ENCODE data around the gene KLRF2.
"Not testable (repeated sequence)": the region's sequence is repeated elsewhere in the genome, so short reads cannot be mapped to it uniquely, and the experiment has no call there.

KLRF2 gene, protein sequence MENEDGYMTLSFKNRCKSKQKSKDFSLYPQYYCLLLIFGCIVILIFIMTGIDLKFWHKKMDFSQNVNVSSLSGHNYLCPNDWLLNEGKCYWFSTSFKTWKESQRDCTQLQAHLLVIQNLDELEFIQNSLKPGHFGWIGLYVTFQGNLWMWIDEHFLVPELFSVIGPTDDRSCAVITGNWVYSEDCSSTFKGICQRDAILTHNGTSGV

DNA sequence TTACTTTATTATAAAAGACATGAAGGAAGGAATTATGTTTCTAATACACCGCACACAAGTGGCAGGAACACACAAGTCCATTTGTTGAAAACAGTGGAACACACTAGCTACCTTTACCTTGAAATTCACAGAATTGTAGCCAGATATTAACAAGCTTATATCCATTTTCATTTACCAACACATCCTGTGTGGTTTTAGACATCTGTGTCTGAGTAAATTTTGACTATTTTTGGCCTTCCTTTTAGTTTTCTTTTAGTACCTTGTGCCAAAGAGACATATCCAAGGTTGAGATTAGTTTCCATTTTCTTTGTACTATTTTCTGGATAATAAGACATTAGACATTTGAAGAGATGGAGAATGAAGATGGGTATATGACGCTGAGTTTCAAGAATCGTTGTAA is at the start of gene KLRF2:
TSS of gene KLRF2 (plus strand) at position 244 of the 400 bp plus-strand sequence. CDS start at position 351, 107 bp downstream.
- DNase-seq (ENCODE audit: low read depth in 2 of 2): no peak

DNA sequence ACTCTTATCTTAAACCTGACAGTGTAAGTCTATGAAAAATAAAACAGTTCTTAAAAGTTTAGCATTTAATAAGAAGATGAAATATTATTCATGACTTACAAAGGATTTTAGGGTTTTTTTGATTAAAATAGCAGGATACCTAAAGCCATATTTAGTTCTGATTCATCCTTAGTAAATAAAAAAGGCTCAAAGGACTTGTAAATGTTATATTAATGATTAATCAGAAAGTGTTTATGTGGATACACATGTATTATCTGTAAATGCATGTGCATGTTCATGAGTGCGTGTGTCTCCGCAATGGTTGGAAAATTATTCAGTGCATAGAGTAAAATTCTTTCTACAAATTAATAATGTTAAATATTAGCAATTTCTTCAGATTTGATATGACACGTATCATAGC is 49.6 kb upstream of the KLRF2 start:
- DNase-seq (ENCODE audit: low read depth in 2 of 2): no peak

DNA sequence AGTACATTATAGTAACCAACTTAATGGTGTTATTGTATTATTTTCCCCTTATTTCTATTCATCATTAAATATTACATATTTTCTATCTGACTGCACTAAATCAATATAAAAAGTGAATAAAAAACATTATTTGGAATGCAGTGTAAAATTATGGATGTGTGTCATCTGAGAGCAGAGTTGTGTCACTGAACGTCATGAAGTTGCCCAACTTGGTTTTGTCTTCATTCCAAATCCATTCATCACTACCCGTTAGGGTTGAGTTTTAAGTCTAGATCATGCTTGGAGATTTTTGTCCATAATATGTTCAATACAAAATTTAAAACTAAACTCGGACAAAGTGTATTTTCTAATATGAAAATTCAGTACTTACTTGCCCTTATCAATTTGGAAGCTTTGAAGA is 37.9 kb upstream of the KLRF2 start:
- no peak for DNase-seq (ENCODE audit: low read depth in 2 of 2)

DNA sequence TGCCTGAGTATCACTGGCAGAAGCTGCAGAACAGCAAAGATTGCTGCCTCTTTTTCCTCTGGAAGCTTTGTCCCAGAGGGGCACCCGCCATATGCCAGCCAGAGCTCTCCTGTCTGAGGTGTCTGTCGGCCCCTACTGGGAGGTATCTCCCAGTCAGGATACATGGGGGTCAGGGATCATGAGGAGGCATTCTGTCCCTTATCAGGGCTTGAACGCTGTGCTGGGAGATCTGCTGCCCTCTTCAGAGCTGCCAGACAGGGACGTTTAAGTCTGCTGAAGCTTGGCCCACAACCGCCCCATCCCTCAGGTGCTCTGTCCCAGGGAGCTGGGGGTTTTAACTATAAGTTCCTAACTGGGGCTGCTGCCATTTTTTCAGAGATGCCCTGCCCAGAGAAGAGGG is 32.4 kb upstream of the KLRF2 start:
- no peak for DNase-seq (ENCODE audit: low read depth in 2 of 2)

DNA sequence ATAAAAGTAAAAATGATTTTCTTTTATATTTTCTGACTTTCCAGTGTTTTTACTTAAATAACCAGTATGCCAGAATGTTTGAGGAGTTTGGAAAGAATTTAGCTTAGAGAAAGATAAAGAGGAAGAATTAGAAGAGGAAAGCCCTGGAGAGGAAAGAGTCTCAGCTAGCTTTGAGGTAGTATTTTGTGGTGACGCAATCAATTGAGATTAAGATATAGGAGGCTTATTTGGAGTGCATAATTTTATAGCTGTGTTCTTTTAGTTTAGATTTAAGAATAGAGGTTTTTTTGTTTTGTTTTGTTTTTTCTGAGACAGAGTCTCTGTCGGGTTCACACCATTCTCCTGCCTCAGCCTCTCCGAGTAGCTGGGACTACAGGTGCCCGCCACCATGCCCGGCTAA is 30.2 kb upstream of the KLRF2 start:
- no peak for DNase-seq (ENCODE audit: low read depth in 2 of 2)

DNA sequence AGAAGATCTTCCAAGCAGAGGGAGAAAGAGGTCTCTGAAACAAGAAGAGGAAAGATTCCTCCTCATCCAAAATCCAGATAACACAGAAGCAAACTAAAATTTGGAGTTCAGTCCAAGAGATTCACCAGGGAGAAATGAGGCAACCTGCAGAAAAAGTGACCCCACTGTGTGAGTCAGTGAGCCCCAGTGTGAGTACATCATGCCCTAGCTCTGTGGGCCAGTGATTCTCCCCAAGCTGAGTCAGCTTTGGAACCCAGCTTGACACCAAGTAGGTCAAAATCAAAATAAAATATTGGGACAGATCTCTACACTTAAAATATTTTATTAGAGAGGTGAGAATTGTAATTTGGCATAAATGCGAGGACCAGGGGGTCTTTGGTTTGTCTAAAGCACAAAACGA is 29.4 kb upstream of the KLRF2 start:
- DNase-seq (ENCODE audit: low read depth in 2 of 2): no peak

DNA sequence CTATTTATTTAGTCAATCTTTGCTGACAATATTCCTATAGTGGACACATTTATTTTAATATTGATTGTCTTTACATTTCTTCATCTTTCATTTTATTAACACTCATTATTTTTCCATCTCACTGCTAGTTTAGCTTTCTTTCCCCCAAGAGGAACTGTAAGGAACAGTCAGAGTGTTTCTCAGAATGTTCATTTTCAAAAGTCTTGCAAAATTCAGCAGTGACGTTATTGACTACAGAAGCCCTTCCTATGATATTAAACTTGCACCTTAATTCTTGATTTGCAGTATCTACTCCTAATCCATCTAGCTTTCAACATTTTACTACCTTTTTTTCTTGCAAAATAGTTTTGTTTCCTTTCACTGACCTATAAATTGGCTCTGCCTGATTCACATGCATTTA is 25.1 kb upstream of the KLRF2 start:
- no peak for DNase-seq (ENCODE audit: low read depth in 2 of 2)

DNA sequence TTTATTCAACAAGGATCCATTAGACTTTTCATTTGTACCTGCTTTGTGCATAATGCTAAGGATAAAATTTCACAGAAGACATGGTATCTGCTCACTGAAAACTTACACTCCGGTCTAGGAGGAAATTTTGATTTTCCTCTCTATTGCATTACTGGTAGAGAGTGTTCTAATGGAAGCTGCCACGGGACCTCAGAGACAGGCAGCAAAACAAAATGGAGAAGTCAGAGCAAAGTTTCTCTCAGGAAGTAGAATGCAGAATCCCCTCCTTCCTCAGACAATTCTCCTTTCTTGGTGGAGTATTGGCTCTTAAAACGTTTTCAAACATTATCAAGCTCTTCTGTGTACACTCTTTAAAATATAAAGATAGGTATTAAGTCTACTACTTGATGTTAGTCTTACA is 24.4 kb upstream of the KLRF2 start:
- no peak for DNase-seq (ENCODE audit: low read depth in 2 of 2)

DNA sequence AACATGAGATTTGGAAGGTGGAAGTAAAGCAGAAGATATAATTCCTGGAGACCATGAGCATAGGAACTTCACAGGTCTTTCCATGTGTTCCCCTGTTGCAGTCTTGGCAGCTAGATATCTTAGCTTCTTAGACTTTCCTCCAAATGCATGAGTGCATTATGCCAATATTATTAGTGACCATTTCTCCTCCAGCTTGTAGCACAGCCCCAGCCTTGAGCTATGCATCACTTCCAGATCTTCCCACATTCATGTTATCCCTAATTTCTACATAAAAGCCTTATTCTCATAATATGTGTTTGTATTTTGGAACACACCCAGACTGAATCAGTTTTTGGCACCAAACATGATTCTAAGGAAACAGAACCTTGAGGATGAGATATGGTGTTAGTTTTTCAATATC is 23.2 kb upstream of the KLRF2 start:
- DNase-seq (ENCODE audit: low read depth in 2 of 2): no peak

DNA sequence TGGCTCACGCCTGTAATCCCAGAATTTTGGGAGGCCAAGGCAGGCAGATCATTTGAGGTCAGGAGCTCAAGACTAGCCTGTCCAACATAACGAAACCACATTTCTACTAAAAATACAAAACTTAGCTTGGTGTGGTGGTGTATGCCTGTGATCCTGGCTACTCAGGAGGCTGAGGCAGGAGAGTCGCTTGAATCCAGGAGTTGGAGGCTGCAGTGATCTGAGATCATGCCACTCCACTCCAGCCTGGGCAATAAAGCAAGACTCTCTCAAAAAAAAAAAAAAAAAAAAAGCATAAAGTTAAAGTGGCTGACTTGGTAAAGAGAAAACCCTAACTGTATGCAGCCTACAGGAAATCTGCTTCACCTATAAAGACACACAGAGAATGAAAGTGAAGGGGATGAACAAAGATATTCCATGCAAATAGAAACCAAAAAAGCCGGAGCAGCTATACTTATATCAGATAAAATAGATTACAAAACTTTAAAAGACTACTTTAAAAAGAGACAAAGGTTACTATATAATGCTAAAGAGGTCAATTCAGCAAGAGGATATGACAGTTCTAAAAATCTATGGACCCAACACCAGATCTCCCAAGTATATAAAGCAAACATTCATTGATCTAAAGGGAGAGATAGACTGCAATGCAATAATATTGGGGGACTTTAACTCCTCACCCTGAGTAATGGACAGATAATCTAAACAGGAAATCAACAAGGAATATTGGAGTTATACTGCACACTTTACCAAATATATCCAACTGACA is 16.2 kb upstream of the KLRF2 start:
- no peak for DNase-seq (ENCODE audit: low read depth in 2 of 2)

DNA sequence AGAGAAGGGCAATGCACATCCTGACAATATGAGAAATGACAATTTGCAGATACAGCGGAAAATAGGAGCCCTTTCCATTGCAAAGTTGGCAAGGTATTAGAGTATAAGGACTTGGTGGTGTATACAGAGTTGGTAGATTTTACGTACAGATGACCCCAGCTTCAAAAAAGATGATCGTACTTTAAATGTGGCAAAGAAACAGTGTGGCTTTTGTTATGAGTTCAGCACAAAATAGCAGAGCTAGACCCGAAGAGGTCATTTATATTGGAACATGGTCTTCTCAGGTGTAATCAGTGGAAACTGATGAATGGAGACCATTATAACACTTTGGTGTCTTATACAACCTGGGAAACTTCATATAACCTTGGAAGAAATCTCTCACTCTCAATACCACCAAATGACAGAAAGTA is 14.4 kb upstream of the KLRF2 start:
- no peak for DNase-seq (ENCODE audit: low read depth in 2 of 2)

DNA sequence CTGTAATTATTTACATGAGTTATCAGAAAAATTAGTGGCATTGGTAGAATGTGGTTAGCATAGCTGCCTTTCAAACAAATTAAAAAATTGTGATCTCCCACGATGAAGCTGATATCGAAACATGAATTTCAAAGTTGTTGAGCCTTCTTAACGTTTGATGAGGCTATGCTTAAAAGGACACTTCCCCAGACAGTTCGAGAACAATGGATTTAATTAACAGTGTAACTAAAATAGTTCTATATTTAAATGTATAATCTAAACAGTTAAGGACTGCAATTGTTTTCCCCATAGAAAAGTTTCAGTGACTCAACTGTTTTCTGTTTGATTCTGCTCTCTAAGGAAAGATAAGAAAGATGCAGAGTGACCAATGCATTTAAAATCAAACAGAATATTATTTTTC is 13.8 kb upstream of the KLRF2 start:
- no peak for DNase-seq (ENCODE audit: low read depth in 2 of 2)

DNA sequence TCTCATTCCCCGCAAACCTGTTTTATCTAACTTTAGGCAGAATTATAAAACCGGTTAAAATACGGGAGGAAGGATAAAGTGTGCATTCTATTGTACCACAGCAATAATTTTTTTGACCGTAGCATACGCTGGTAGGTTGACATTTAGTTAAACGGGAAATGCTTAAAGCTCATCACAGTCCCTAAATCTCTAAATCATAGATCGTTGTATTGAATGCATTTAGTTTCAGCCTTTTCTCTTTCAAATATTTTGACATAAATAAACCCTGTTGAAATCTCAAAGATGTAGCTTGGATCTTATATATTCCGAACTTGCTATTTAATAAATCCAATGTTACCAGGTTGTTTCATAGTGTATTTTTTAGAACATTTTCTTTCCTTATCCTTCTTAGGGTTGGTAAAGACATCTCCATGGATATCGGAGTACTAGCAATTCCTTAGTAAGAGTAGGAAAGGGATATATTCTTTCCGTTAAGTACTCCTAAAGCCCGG is 12.9 kb upstream of the KLRF2 start:
- no peak for DNase-seq (ENCODE audit: low read depth in 2 of 2)

DNA sequence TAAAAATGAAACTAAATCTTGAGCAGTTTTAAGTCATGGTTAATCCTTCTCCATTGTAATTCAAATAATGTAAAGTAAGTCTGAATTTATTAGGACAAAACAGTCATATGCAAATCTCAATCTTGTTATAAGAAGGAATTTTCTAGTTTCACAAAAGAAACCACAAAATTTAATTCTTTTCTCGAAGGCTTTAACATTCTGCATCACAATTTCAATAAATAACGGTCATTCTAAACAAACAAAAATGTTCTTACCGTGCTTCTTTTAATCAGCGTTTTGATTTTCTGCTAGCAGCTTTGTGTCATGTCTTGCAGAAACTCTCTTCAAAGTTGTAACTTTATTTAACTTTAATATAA is 12.4 kb upstream of the KLRF2 start:
- no peak for DNase-seq (ENCODE audit: low read depth in 2 of 2)

DNA sequence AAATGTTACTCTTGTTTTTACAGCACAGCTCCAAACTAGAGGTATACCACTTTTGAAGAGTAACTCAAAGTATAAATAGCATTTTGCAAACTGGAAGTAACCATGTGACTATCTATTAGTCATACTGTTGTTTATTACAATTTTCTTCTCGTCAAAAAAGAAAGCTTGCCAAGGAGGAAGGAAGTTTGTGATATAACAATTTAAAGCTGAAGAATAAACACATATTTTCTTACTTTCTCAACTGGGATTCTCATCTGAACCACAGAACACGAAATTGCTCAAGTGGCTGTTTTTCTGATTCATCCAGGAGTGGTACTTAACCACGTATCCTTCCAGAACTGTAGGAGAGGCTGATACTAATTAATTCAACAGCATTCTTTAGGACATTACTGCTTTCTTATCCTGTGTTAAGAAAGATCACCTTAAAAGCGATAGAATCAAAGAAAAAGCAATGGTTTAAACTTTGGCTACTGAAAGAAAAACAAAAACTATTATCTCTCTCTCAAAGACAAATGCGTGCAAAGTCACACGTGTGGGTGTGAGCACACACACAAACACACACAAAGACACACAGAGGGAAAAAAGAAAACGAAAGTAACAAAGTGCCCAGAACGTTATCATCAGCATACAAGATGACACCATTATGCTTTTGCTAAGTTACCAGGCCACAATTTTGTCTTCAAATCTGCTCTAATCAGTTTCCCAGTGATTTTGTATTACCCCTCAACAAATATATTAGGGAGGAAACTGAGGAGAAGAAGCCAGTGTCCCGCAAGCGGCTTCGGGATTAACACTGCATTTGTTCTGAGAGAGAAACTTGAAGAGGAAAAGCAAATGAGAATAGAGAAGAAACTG is 11.8 kb upstream of the KLRF2 start, which contains the start of gene CLEC2B:
TSS of gene CLEC2B (minus strand) at position 48 of the 855 bp plus-strand sequence.
- DNase-seq (ENCODE audit: low read depth in 2 of 2): no peak

DNA sequence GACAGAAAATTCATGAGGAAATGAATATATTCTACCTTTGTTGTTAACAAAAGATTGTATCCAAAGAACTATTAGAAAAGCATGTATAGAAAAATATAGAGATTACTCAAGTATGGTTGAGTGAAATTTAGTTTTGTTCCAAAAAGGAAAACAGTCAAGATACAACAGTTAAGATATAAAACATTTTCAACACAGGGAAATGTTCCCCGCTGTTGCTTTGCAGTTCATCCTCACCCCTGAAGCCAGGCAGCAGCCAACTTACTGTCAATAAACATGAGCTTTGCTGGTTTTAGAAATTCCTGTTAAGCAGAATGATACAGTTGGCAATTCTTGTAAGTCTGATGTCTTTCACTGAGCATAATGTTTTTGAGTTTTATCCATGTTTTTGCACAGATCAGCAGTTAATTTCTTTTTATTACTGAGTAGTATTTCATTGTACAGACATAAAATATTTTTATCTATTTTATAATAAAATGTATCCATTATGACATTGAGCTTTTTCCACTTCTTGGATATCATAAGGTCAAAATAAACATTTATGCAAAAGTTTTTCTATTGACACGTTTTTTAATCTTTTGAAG is 10.9 kb upstream of the KLRF2 start:
- no peak for DNase-seq (ENCODE audit: low read depth in 2 of 2)

DNA sequence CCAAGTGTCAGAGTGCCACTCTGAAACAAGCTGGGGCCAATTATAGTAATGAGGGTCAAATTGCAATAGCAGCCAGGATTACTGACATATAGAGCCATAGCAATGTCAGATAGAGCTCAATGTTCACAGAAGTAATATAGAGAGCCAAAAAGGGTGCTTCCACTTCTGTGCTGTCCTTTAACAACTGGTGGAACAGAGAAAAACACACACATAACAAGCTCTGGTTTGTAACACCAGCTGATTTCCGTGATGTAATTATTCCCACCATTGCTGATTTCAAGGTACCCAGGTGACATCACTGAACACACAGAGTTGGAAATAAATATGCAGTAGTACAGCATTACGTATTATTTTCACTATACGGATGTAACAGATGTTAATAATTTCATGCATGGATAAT is 9.1 kb upstream of the KLRF2 start:
- DNase-seq (ENCODE audit: low read depth in 2 of 2): no peak

DNA sequence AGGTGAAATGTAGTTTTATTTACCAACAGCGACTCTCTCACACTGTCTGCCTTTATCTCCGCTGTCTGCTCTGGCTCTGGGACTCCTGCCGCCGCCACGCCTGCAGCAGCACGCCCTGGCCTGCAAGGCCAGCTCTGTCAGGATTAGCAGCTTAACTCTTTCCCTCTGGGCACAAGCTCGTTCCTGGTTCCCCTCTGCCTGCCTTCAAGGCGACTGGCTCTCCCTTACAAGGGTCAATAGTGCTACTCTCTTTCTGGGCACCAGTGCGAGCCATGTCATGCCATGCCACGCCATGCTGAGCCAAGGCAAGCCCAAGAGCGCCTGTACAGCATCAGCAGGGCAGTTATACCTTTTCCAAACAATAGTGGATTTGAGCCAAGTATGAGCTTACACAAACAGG is 8.5 kb upstream of the KLRF2 start:
- no peak for DNase-seq (ENCODE audit: low read depth in 2 of 2)

DNA sequence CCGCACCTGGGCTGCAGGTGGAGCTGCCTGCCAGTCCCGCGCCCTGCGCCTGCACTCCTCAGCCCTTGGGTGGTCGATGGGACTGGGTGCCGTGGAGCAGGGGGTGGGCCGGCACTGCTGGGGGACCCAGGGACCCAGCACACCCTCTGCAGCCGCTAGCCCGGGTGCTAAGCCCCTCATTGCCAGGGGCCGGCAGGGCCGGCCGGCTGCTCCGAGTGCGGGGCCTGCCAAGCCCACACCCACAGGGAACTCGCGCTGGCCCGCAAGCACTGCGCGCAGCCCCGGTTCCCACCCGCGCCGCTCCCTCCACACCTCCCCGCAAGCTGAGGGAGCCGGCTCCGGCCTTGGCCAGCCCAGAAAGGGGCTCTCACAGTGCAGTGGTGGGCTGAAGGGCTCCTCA is 5.2 kb upstream of the KLRF2 start:
- not testable (repeated sequence) for DNase-seq (ENCODE audit: low read depth in 2 of 2)

DNA sequence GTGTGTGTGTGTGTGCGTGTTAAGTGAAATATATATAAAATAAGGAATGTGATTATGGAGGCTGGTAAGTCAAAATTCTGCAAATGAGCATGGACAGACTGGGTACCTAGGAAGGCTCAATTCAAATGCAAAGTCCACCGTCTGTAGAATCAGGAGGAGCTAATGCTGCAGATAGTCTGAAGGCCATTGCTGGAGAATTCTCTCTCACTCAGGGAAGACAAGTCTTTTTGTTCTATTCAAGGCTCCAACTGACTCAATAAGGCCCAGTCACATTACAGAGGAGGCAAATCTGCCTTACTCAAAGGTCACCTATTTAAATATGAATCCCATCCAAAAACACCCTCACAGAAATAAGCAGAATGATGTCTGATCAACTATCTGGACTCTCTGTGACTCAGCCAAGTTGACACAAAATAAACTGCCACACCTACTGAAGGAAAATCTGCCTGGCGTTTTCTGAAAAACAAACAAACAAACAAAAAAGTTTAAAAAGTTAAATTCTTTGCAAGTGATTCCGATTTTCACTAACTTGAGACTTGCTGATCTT is 684 bp upstream of the KLRF2 start:
- no peak for DNase-seq (ENCODE audit: low read depth in 2 of 2)

DNA sequence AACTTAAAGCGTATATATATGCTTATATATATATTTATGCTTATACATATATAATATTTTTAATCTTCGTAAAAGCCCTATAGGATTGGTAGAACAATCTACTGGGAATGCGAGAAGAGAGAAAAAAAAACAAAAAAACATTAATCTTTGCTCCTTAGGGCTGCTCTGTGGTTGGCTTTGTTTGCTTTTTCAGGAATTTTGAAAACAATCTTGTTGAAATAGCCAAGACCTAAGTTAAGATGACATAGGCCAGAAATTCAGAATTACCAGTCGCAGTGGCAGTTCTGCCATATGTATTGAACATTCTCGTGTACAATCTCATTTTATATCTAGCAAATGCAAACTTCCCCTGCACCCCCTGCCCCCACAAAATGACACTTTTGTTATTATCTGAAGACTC is 699 bp downstream of the KLRF2 start:
- DNase-seq (ENCODE audit: low read depth in 2 of 2): no peak

DNA sequence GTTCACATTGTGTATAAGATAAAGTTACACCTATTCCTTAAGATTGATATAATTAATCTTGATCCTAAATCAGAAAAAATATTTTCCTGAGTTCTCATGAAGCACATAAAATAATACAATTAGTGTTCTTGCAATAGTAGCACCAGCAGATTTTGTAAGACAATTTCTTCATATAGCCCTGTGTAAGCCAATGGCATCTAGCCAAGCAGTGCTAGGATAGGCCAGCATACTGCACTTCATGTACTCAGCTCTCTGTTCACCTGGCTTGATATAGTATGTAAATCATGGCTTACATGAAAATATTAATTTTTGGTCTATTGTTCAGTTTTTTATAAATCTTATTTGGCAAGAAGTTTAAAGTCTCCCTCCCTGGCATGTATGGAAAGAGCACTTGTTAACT is 1.9 kb downstream of the KLRF2 start:
- no peak for DNase-seq (ENCODE audit: low read depth in 2 of 2)

All from stimulated activated CD8-positive, alpha-beta memory T cell treated with anti-CD3 and anti-CD28 coated beads, Interleukin-15, amount 100 ng/mL, for 4 hours (primary cell).